ENCODE data around the gene SMYD1.
A peak's percentile ranks its signal among the peaks of the same experiment; 100 is the strongest.

The SMYD1 gene

DNA sequence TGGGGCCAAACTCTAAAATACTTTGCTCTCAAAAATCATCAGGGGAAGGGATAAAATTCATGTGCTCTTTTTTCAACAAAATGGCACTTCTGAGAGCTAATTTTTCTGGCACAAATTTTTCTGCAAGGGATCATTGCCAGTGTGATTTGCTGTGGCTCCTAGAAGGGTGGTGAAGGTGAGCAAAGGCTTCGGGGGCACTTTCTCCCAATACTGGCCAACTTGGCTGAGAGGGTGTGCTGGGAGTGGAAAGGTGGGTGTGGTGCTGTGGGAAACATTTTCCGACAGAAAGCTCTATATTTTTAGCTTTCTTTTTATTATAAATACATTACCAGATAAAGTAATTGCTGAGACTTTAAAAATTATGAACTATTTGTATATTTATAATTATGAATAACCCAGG lies 419 bp downstream of the SMYD1 start:
- Histone ChIP-seq H3K36me3 (replicated peaks) (no peaks in the 10 kb centered on the region), H3K27me3 (replicated peaks) (no peaks in the 10 kb centered on the region), H3K27ac (no peak overlapping the region), H3K4me3 (ENCODE audit: low read depth, low read length) (no peak overlapping the region)
- DNase-seq: no peak
- TF ChIP-seq, protein P1, sequence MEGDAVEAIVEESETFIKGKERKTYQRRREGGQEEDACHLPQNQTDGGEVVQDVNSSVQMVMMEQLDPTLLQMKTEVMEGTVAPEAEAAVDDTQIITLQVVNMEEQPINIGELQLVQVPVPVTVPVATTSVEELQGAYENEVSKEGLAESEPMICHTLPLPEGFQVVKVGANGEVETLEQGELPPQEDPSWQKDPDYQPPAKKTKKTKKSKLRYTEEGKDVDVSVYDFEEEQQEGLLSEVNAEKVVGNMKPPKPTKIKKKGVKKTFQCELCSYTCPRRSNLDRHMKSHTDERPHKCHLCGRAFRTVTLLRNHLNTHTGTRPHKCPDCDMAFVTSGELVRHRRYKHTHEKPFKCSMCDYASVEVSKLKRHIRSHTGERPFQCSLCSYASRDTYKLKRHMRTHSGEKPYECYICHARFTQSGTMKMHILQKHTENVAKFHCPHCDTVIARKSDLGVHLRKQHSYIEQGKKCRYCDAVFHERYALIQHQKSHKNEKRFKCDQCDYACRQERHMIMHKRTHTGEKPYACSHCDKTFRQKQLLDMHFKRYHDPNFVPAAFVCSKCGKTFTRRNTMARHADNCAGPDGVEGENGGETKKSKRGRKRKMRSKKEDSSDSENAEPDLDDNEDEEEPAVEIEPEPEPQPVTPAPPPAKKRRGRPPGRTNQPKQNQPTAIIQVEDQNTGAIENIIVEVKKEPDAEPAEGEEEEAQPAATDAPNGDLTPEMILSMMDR (IDR thresholded peaks at IDR 0.05; ENCODE audit: low read depth, low read length, missing control alignments): no peak
- in situ Hi-C loops (cut with HindIII; ENCODE audit: low pct_ligation_motif_present, low sequenced_read_pairs): no loop called here

DNA sequence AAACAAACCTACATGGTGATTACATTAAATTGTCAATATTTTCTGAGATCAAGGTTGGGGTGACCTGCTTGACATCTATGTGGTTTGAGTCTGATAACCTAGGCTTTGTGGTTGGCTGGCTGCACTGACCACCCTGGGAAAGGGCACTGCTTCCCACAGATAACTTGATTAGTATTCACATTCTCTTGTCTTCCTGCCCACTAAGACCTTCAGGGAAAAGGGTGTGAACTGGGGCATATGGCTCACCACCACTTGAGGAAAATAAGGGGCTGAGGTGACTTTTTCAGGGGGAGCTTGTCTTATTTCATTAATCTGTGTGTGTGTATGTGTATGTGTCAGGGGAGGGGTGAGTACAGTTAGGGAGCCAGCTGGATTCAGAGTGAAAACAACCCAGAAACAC lies 1.5 kb downstream of the SMYD1 start:
- Histone ChIP-seq H3K36me3 (replicated peaks) (no peaks in the 10 kb centered on the region), H3K4me3 (ENCODE audit: low read depth, low read length) (no peak overlapping the region), H3K27ac (no peak overlapping the region), H3K27me3 (replicated peaks) (no peaks in the 10 kb centered on the region)
- in situ Hi-C loops (cut with HindIII; ENCODE audit: low pct_ligation_motif_present, low sequenced_read_pairs): no loop called here
- no peak for DNase-seq
- TF ChIP-seq, protein P1 (IDR thresholded peaks at IDR 0.05; ENCODE audit: low read depth, low read length, missing control alignments): no peak

DNA sequence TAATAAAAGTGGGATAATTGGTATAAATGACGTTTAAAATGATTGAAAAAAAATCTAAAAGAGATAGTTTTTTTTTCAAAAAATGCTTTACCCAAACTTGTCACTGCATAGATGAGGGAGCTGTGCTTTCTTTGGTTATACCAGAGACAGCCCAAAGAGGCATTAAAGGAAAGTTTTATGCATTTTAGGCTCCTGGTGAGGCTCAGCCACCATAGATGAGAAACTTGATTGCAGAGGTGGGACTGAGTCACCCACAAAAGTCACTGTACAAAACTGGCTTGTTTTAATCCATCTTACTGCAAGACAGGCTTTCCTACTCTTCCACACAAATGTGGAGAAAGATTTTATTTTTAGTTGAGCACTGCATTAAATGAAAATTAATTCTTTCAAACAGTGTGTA lies 2.4 kb downstream of the SMYD1 start:
- no peak overlapping the region for H3K4me3 ChIP-seq (ENCODE audit: low read depth, low read length)
- TF ChIP-seq, protein P1 (IDR thresholded peaks at IDR 0.05; ENCODE audit: low read depth, low read length, missing control alignments): no peak
- DNase-seq: no peak
- H3K36me3 ChIP-seq (replicated peaks): no peaks in the 10 kb centered on the region
- H3K27me3 ChIP-seq (replicated peaks): no peaks in the 10 kb centered on the region
- H3K27ac ChIP-seq: no peak overlapping the region
- in situ Hi-C loops (cut with HindIII; ENCODE audit: low pct_ligation_motif_present, low sequenced_read_pairs): no loop called here

DNA sequence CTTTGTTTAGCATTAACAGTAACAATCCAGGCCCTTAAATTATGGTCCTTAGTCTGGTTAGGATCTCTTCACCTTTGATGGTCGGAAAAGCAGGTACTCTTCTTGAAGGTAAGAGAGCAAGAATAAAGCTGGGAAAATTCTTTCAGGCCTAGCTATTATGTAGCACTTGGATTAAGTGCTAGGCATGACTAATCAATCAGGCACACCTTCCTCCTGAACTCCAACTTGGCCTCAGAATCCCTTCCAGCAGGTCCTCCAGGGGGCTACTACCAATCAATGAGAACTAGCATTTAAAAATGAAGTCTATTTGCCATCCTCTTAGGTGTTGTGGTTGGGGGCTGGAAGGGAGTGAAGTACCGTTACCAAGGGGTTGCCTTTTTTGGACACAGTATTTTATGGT lies 3.7 kb downstream of the SMYD1 start:
- no peak for DNase-seq
- in situ Hi-C loops (cut with HindIII; ENCODE audit: low pct_ligation_motif_present, low sequenced_read_pairs): no loop called here
- Histone ChIP-seq H3K4me3 (ENCODE audit: low read depth, low read length) (no peak overlapping the region), H3K36me3 (replicated peaks) (no peaks in the 10 kb centered on the region), H3K27ac (no peak overlapping the region), H3K27me3 (replicated peaks) (no peaks in the 10 kb centered on the region)
- TF ChIP-seq, protein P1 (IDR thresholded peaks at IDR 0.05; ENCODE audit: low read depth, low read length, missing control alignments): no peak

DNA sequence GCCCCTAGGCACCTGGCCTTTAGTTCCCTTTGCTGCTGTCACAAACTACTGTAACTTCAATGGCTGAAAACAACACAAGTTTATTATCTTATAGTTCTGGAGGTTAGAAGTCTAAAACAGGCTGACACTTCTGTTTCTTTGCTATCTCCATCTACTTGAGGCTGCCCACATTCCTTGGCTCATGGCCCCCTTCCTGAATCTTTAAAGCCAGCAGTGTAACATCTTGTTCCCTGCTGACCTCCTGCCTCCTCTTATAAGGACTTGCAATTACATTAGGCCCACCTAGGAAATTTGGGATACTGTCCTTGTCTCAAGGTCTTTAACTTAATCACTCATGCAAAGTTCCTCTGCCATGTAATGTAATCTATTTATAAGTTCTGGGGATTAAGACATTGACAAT lies 6.5 kb downstream of the SMYD1 start:
- DNase-seq: no peak
- H3K27me3 ChIP-seq (replicated peaks): no peaks in the 10 kb centered on the region
- no peaks in the 10 kb centered on the region for H3K36me3 ChIP-seq (replicated peaks)
- TF ChIP-seq, protein P1 (IDR thresholded peaks at IDR 0.05; ENCODE audit: low read depth, low read length, missing control alignments): no peak
- in situ Hi-C loops (cut with HindIII; ENCODE audit: low pct_ligation_motif_present, low sequenced_read_pairs): no loop called here
- H3K27ac ChIP-seq: no peak overlapping the region
- H3K4me3 ChIP-seq (ENCODE audit: low read depth, low read length): no peak overlapping the region

DNA sequence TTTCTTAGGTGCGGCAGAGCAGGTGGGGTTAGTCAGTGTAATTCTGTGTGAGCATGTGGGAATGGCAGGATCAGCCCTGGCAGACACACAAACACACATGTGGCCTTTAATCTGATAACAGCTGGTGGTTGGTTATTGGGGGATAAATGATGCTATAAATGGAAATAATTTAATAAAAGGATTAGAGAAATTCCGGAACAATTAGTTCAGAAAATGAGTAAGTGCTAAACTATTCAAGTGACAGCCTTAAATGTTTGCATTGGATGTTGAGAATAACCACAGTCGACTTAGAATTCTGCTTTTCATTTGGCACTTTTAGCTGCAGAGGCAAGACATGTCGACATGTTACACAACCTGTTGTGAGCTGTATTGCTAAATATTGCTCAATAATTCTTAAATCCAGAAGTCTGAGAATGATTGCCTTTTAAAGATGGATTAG lies 7.2 kb downstream of the SMYD1 start:
- in situ Hi-C loops (cut with HindIII; ENCODE audit: low pct_ligation_motif_present, low sequenced_read_pairs): no loop called here

More for the DNA sequence above, 7.2 kb downstream of the SMYD1 start:
- Histone ChIP-seq H3K27ac (no peak overlapping the region), H3K4me3 (ENCODE audit: low read depth, low read length) (no peak overlapping the region), H3K27me3 (replicated peaks) (no peaks in the 10 kb centered on the region), H3K36me3 (replicated peaks) (no peaks in the 10 kb centered on the region)
- DNase-seq: peak; percentile 48
- TF ChIP-seq, protein P1 (IDR thresholded peaks at IDR 0.05; ENCODE audit: low read depth, low read length, missing control alignments): no peak
